GM19193 (cell line): Measurements from ENCODE around the gene CHRNE.

ENCODE experiments used
- POLR2A ChIP-seq: IDR thresholded peaks from 4 replicates; pipeline ENCODE4 v1.6.1; 2011; ENCODE audit not compliant: insufficient read depth, insufficient read length; ENCODE audit errors: extremely low read depth

The CHRNE gene

DNA sequence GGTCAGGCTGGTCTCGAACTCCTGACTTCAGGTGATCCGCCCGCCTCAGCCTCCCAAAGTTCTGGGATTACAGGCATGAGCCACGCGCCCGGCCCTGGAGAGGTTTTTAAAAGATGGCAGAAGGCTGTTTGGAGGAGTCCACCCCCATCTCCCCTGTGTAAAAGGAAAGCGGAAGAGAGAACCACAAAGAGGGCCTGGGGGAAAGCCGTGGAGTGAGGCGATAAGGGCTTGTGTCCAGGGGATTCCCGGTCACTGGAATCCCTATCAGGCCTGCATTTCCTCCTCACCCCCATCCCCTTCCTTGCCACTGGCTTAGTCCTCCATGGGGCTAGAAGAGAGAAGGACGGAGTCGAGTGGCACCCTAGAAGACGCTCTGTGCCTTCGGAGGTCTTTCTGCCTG is 29.1 kb upstream of the CHRNE start, which contains the start of gene GP1BA:
Gene GP1BA (plus strand): TSS at position 315 of the 400 bp plus-strand sequence. CDS start 328 bp downstream, outside the sequence.
- no peak for TF ChIP-seq POLR2A

DNA sequence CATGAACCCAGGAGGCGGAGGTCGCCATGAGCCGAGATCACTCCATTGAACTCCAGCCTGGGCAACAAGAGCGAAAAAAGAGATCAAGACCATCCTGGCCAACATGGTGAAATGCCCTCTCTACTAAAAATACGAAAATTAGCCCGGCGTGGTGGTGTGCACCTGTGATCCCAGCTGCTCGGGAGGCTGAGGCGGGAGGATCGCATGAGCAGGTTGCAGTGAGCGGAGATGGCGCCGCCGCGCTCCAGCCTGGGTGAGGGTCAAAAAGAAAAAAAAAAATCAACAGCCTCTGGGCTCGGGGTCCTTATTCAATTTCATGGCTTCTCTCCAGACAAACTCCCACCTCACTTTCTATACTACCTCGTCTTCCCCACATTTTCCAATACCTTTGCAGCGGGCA is 26.0 kb upstream of the CHRNE start:
- TF ChIP-seq POLR2A, result no peak

DNA sequence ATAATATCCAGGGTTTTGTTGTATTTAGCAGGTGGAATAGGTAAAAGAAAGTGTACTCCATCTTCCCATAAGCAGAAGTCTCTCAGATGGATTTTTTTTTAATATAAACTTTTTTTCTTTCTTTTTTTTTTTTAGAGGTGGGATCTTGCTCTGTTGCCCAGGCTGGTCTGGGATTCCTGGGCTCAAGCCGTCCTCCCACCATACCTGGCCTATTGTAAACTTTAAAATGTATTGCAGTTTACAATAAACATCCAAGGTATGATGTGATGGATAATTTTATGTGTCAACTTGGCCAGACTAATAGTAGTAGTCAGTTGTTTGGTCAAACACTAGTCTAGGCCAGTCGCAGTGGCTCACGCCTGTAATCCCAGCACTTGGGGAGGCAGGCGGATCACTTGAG is 18.4 kb upstream of the CHRNE start:
- no peak for TF ChIP-seq POLR2A

DNA sequence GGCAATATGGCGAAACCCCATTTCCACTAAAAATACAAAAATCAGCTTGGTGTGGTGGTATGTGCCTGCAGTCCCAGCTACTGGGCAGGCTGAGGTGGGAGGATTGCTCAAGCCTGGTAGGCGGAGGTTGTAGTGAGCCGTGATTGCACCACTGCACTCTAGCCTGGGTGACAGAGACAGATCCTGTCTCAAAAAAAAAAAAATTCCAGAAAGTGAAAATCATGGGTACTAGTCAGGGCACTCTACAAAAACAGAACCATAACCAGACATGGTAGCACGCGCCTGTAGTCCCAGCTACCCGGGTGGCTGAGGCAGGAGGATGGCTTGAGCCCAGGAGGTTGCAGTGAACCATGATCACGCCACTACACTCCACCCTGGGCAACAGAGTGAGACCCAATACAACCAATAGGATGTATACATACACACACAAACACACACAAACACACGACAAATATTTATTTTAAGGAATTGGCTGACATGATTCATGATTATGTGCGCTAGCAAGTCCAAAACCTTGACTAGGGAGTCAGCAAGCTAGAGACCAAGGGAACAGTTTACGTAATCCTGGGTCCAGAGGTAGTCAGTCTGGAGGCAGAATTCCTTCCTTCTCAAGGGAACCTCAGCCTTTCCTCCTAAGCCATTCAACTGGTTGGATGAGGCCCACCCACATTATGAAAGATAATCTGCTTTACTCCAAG is 17.6 kb upstream of the CHRNE start:
- no peak for TF ChIP-seq POLR2A

DNA sequence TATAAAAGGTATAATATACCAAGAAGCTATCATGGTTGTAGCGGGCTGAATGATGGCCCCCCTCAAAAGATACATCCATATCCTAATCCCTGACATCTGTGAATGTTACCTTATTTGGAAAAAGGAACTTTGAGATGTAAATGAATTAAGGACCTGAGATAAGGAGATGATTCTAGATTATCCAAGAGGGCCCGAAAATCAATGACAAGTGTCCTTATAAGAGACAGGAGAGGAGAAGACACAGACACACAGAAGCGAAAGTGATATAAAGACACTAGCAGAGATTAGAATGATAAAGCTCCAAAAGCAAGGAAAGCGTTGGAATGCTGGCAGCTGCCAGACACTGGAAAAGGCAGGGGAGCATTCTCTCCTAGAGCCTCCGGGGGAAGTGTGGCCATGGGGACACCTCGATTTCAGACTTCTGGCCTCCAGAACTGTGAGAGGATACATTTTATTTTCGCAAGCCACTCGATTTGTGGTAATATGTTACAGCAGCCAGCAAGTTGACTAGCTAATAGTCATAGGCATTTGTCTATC is 16.7 kb upstream of the CHRNE start:
- TF ChIP-seq POLR2A, result no peak

DNA sequence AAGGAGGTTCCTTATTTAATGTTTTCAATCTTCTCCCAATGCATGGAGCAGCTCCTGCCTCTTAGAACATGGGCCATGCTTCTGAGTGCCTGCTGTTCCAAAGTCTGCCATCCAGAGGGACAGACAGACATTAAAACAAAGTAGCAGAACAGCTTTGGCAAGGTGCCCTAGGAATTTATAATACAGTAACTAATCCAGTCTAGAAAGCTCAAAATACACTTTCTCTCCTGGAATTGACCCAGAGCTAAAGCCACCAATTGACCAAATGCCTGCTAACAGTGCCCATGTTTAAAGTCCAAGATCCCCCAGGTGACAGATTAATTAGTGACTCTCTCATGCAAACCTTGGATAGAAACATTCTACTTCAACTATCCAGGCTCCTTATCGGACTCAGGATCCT is 11.1 kb upstream of the CHRNE start:
- TF ChIP-seq POLR2A, result no peak

DNA sequence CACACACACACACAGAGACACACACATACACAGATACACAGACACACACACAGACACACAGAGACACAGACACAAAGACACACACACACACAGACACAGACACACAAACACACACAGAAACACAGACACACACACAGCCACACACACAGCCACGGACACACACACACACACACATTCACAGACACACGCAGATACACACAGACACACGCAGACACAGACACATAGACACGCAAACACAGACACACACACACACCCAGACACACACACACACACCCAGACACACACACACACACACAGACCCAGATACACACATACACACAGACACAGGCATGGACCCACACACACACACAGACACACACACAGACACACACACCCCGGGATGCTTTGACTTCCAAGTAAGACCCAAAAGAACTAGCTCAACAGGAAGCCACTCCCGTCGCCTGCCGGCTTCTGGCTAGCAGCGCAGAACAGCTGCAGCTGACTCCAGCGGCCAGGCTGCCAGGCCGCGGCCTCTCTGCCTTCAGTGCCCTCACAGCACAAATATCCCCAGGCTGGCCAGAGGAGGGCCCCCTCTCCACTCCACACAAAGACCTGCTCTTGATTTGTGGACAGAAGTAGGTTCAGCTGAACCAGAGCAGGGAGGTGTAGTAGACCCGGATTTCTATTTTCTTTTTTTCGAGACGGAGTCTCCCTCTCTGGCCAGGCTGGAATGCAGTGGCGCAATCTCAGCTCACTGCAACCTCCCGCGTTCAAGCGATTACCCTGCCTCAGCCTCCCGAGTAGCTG is 6.0 kb upstream of the CHRNE start:
- TF ChIP-seq POLR2A, result no peak

DNA sequence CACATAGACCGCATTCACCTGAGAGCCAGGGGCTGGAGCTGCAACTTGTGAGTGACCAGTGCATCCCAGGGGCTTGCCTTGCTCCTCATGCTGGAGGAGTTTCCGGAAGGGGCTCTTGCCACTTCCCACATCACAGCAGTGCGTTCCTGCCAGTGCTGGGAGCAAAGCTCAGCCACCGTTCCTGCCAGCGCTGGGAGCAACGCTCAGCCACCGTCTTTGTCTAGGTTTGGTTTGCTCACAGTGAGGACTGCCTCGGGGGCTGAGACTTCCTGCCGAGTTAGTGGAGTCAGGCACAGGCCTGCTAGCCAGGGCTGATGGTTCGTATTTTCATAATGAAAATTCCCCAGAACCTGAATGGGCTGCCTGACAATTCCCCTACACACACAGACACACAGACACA is 5.4 kb upstream of the CHRNE start:
- TF ChIP-seq POLR2A, result no peak

DNA sequence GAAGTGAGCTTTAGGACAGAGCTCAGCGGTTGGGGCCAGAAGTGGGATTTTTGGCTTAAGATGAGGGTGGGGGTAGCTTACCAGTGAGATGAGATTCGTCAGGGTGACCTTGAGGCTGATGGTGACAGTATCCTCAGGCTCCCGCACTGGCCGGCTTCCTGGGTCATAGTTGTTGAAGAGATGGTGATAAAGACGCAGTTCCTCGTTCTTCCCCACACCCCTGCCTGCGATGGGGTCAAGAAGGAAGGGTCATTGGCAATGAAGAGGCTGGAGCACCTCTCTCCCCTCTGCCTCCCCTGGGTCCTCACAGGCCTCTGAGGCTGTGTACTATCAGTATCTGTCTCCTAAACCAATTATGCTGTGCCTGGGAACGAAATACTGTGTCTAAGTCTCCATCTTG is 358 bp downstream of the CHRNE start:
- TF ChIP-seq POLR2A, result no peak

DNA sequence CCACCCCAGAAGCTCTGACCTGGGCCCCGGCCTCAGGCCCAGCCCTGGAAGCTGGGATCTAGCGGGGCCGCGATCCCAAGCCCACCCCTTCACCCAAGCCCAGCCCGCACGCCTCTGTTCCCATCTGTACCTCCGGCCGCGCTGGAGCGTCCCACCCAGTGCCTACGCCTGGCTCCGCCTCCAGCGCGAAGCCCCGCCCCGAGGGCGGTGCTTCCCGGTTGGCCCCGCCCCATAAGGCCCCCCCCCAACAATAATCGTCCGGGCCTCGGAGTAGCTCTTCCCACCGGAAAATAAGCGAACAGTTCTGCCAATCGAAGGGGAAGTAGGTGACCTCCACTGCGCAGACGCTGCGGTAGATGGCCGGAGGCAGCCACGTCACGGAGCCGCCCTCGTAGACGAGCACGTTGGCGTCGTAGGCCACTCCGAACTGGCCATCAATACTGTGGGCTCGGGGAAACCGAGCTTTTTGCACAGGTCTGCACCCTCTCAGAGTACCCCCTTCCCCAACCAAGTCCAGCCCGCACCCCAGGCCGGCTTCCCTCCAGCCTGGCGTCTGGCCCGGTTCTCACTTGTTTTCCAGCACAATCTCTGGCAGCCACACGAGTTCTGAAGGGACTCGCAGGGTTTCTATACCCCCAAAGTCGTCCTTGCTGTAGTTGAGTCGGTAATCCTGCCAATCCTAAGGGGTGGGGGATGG is 1.1 kb downstream of the CHRNE start:
- TF ChIP-seq POLR2A, result no peak

DNA sequence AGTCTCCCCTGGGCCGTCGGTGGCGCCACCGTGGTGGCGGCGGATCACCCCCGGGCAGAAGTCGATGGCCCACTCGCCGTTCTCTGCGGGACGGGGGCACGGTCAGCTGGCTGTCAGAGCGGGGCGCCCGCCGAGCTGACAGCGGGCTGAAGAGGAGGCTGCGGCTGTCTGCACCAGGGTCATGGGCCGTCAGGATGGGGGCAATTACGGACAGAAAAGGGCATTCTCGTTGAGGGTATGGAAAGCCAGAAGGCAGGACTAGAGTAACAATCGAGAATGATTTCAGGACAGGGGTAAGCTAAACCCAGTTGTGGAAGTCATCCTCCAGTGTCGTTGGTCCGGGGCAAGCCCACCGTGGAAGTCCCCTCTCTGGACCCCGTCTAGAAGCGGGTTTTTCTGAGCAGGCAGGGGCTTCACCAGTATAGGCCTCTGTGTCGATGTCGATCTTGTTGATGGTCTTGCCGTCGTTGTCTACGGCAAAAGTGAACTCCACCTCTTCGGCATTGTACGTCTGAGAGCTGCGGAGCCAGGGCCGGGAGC is 1.7 kb downstream of the CHRNE start:
- TF ChIP-seq POLR2A, result no peak

DNA sequence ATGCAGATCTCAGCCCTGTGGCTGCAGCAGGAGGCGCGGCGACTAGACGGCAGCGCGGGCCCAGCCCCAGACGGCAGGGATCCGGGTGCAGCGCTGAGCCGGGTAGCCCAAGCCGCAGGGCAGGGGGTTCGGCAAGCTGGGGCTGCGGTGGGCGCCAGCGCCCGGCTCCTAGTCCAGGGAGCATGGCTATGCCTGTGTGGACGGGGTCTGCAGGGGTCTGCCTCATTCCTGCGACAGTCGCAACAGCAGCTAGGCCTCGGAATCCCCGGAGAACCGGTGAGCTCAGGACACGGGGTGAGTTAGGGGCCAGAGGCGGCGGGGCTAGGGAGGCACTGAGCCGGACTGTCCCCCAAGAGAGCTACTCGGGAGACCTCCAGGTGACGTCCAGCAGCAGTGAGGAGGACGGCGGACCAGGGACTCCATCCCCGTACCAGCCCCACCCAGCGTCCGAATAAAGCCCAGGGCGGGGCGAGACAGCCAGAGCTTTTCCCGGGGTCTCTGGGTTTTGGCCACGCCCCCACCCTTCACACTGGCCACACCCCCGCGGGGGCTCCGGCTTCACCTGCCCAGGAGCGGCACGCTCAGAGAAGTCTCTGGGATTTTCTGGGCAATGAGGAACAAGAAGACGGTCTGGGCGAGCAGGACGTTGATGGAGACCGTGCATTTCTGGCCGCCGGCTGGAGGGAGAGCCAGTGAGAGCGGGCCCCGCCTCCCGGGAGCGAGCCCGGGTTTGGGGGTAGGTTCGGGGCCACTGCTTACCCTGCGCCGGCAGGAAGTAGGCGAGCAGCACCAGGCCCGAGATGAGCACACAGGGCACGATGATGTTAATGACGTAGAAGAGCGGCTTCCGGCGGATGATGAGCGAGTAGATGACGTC is 2.4 kb downstream of the CHRNE start:
- TF ChIP-seq POLR2A, result no peak

DNA sequence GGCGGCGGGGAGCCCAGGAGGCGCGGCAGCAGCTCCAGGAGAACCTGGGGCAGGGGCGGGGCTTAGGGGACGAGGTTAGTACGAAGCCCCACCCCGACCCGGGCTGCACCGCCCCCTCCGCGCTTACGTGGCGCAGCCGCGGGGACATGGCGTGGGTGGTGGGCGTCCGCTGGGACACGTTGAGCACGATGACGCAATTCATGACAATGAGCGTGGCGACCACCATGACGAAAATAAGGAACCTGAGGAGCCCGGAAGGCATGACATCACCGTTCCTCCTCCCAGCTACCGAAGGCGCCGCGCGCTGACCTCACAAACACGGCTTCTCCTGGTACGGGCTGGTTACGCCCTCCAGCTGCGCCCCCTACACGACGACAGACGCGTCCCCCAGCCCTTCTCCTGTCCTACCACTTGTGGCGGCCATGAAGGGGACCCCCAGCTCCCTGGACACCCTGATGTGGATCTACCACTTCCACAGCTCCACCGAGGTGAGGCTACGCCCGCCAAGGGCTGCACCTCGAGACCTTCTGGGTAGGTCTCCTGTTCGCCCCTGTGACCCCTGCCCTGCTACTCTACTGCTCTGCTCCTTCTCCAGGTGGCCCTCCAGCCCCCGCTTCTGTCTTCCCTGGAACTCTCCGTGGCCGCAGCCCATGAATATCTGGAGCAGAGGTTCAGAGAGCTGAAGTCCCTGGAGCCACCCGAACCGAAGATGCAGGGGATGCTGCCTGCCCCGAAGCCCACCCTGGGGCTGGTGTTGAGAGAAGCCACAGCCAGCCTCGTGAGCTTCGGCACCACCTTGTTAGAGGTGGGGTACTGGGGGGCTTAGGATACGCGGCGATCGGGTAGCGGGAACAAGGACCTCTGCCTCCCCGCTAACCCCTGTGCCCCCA is 3.3 kb downstream of the CHRNE start, which contains the start of gene C17orf107:
Gene C17orf107 (plus strand): TSS at position 196 of the 890 bp plus-strand sequence. CDS start 227 bp downstream, at position 423.
- TF ChIP-seq POLR2A, result no peak

DNA sequence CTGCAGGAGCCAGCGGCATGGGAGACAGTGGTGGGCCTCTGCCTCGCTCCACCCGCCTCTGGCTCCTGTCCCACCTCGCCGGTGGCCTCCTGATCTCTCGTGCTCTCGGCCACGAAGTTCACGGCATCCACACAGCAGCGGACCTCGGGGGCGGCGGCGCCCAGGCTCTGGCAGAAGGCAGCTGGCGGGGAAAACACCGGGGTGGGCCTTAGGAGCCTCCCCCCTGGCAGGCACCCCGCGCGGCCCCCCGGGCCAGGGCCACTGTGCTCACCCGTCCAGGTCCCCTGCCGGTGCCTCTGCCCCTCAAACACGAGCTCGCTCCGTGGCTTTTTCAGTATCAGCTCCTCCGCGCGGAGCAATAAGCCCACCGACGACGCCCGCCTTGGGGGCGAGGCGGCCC is 4.0 kb downstream of the CHRNE start:
- no peak for TF ChIP-seq POLR2A

DNA sequence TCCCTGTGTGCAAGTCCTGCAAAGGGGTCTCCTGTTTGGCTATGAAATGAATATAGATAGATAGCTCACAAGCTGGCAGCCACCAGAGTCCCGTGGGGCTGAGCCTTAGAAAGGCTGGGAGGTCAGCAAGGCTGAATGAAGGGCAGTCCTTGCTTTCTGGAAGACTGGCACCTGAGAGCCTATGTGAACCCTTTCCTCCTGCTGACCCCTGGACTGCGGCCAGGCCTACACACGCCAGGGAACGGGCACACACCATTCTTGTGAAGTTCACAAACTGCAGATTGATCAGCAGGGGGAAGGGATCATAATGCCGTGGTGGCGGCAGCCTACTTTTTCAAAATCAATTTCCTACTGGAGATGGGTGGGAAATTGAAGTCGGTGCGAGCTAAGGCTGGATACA is 4.5 kb downstream of the CHRNE start:
- no peak for TF ChIP-seq POLR2A
